M059J (cell line): ENCODE measurements around the gene TMEM106A. TPM values are rescaled to one million over a fixed set of nuclear protein-coding genes. Genes with fewer than 3 reads are reported as not detected.
"Not testable (repeated sequence)": the region's sequence is repeated elsewhere in the genome, so short reads cannot be mapped to it uniquely, and the experiment has no call there.

Source experiments
- DNase-seq: peaks from one replicate; pipeline ENCODE4 v3.0.0-alpha.2; 2012; ENCODE audit warnings: low read depth
- total RNA-seq: library from RNA; depleted of rRNA; stranded (reverse); fragments of >200 nt; shearing (Covaris generic); gene quantifications from 2 replicates; pipeline ENCODE4 v1.2.3, GENCODE V29; 2014; rRNA removed

The TMEM106A gene
- total RNA-seq: 4.9 and 10.1 TPM in 2 replicates

GRCh38 chr17:43211480-43212402 lies at the start of gene TMEM106A:
TMEM106A (plus strand) TSS chr17:43211875; CDS start chr17:43213042, 1,167 bp downstream.
- DNase-seq: peak; percentile 83

GRCh38 chr17:43165971-43166370 lies 45.7 kb upstream of the TMEM106A start:
- not testable (repeated sequence) for DNase-seq

- DNase-seq: peak; percentile 3
Measured at GRCh38 chr17:43169561-43170139, 42.0 kb upstream of the TMEM106A start.

GRCh38 chr17:43170140-43170765 lies 41.4 kb upstream of the TMEM106A start:
- peak; percentile 97 for DNase-seq

- peak; percentile 97 for DNase-seq
Measured at GRCh38 chr17:43170766-43171585, 40.7 kb upstream of the TMEM106A start, which contains the start of gene NBR1. NBR1 (plus strand) TSS chr17:43171214; CDS start chr17:43175800, 4,586 bp downstream.

- DNase-seq: peak; percentile 97
Measured at GRCh38 chr17:43171586-43172487, 39.8 kb upstream of the TMEM106A start.

GRCh38 chr17:43175213-43176118 lies 36.2 kb upstream of the TMEM106A start:
- peak; percentile 33 for DNase-seq

GRCh38 chr17:43176119-43176570 lies 35.5 kb upstream of the TMEM106A start:
- DNase-seq: no peak

- no peak for DNase-seq
Measured at GRCh38 chr17:43183921-43184320, 27.8 kb upstream of the TMEM106A start.

GRCh38 chr17:43186656-43187055 lies 25.0 kb upstream of the TMEM106A start:
- DNase-seq: not testable (repeated sequence)

- DNase-seq: no peak
Measured at GRCh38 chr17:43193251-43193650, 18.4 kb upstream of the TMEM106A start.

- no peak for DNase-seq
Measured at GRCh38 chr17:43199633-43200032, 12.0 kb upstream of the TMEM106A start.

- DNase-seq: no peak
Measured at GRCh38 chr17:43200127-43200526, 11.5 kb upstream of the TMEM106A start.

- DNase-seq: not testable (repeated sequence)
Measured at GRCh38 chr17:43203013-43203412, 8.7 kb upstream of the TMEM106A start.

- no peak for DNase-seq
Measured at GRCh38 chr17:43210576-43210975, 1.1 kb upstream of the TMEM106A start.

- DNase-seq: no peak
Measured at GRCh38 chr17:43211123-43211479, 574 bp upstream of the TMEM106A start.

GRCh38 chr17:43212641-43213490 lies 1.2 kb downstream of the TMEM106A start:
- DNase-seq: no peak

GRCh38 chr17:43213545-43213944 lies 1.9 kb downstream of the TMEM106A start:
- DNase-seq: no peak
